ENCODE results near the gene ALPL. TPM values are rescaled to one million over a fixed set of nuclear protein-coding genes. Genes with fewer than 3 reads are reported as not detected.

Gene ALPL
- total RNA-seq, 1 donor from 2014 or later = 6.6 TPM

DNA sequence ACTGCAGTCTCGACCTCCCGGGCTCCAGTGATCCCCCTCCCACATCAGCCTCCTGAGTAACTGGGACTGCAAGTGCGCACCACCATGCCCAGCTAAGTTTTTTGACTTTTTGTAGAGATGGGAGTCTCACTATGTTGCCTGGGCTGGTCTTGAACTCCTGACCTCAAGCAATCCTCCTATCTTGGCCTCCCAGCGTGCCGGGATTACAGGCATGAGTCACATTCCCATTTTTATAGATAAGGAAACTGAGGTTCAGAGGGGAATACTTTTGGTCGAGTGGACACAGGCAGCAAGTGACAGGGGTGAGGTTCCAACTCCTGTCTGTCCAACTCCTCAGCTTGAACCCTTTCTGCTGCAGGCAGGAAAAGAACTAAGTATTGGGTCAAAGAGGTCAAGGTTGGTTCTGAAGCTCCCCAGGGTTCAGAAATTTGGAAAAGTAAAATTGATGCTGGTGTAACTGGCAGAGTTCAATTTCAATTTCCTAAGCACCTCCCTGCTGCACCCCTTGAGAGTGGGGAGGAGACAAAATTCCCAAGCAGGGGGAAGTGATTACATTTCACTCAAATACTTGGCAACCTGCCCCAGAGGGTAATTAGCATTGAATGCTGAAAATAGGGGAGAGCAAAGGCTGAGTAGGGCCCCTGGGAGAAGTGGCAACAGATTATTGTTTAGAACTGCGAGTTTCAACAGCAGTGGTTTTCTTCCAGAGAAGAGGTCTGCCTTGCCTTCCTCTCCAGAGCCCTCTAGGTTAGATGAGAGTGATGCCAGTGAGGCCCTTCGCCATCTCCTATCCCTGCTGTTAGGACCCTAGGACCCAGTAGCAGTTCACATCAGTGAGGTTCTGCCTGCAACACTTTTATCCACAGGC, 17.5 kb upstream of the ALPL start:
- Histone ChIP-seq H3K27ac (no peak overlapping the region), H3K4me1 (no peaks in the 10 kb centered on the region), H3K27me3 (no peaks in the 10 kb centered on the region), H3K4me3 (no peak overlapping the region), H3K9me3 (no peaks in the 10 kb centered on the region), H3K36me3 (no peaks in the 10 kb centered on the region)
- intact Hi-C loops (cut with DNase I) = loop anchor here (5.0 kb wide), 1 partner anchor 531 kb away; no protein-coding TSS in a partner anchor
- TF ChIP-seq POLR2AphosphoS5 (IDR thresholded peaks at IDR 0.05; ENCODE audit: insufficient read depth in 1 of 2, low read depth in 1 of 2) = no peak
- TF ChIP-seq POLR2A (IDR thresholded peaks at IDR 0.05) = no peak
- TF ChIP-seq, protein P1, sequence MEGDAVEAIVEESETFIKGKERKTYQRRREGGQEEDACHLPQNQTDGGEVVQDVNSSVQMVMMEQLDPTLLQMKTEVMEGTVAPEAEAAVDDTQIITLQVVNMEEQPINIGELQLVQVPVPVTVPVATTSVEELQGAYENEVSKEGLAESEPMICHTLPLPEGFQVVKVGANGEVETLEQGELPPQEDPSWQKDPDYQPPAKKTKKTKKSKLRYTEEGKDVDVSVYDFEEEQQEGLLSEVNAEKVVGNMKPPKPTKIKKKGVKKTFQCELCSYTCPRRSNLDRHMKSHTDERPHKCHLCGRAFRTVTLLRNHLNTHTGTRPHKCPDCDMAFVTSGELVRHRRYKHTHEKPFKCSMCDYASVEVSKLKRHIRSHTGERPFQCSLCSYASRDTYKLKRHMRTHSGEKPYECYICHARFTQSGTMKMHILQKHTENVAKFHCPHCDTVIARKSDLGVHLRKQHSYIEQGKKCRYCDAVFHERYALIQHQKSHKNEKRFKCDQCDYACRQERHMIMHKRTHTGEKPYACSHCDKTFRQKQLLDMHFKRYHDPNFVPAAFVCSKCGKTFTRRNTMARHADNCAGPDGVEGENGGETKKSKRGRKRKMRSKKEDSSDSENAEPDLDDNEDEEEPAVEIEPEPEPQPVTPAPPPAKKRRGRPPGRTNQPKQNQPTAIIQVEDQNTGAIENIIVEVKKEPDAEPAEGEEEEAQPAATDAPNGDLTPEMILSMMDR (IDR thresholded peaks at IDR 0.05) = no peak
- no peak for DNase-seq (ENCODE audit: extremely low spot score in 2 of 2)

DNA sequence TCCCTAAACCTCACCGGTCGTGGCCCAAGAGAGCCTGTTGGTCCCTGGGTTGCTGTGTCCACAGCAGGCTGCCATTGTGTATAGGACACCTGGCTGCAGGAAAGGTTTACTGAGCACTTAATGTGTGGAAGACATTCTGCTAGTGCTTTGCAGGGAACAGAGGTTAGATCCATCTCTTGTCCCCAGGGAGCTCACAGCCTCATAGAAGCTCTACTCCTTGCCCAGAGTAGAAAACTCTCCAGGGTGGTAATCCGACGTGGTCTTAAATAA, 16.9 kb upstream of the ALPL start:
- TF ChIP-seq POLR2AphosphoS5 (IDR thresholded peaks at IDR 0.05; ENCODE audit: insufficient read depth in 1 of 2, low read depth in 1 of 2) (no peak), POLR2A (IDR thresholded peaks at IDR 0.05) (no peak)
- TF ChIP-seq, protein P1 (IDR thresholded peaks at IDR 0.05) = no peak
- H3K9me3 ChIP-seq = no peaks in the 10 kb centered on the region
- H3K4me3 ChIP-seq = no peak overlapping the region
- no peak overlapping the region for H3K27ac ChIP-seq
- no peaks in the 10 kb centered on the region for H3K4me1 ChIP-seq
- H3K36me3 ChIP-seq = no peaks in the 10 kb centered on the region
- H3K27me3 ChIP-seq = no peaks in the 10 kb centered on the region
- DNase-seq (ENCODE audit: extremely low spot score in 2 of 2) = no peak
- intact Hi-C loops (cut with DNase I) = loop anchor here (5.0 kb wide), 1 partner anchor 530 kb away; no protein-coding TSS in a partner anchor

- Histone ChIP-seq H3K36me3 (no peaks in the 10 kb centered on the region), H3K9me3 (no peaks in the 10 kb centered on the region), H3K27ac (no peak overlapping the region), H3K27me3 (no peaks in the 10 kb centered on the region), H3K4me1 (no peaks in the 10 kb centered on the region), H3K4me3 (no peak overlapping the region)
- intact Hi-C loops (cut with DNase I) = loop anchor here (5.0 kb wide), 1 partner anchor 528 kb away; no protein-coding TSS in a partner anchor
- TF ChIP-seq POLR2AphosphoS5 (IDR thresholded peaks at IDR 0.05; ENCODE audit: insufficient read depth in 1 of 2, low read depth in 1 of 2) (no peak), POLR2A (IDR thresholded peaks at IDR 0.05) (no peak)
- TF ChIP-seq, protein P1 (IDR thresholded peaks at IDR 0.05) = no peak
- DNase-seq (ENCODE audit: extremely low spot score in 2 of 2) = no peak
Observed at GRCh38 chr1:21494196-21494595, 15.0 kb upstream of the ALPL start.

DNA sequence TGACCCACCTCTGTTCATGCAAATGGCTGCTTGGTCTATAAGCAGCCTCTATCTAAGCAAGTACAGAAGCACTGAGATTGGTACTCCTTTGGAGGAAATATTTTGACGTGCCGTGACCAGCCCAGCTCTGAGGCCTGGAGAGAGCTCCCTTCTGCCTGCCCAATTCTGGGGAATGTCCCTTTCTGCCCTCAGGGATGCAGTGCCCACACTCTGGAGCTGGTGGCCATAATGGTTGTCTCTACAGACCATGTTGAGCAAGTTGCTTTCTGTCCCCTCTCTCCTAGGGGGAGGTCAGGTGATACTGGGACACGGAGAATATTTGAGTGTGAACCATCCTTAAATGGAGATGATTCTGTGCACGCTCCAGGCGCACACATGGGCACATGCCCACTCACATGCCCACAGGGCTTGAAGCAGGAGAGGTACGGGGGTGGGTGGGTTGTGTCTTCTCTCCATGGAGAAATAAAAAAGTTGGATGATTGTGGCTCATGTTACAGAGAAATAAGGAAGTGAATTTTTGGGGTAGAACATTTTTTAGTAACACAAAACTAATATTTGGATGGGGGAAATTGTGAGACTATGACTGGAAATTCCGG, 13.9 kb upstream of the ALPL start:
- Histone ChIP-seq H3K27ac (no peak overlapping the region), H3K36me3 (no peaks in the 10 kb centered on the region), H3K9me3 (no peaks in the 10 kb centered on the region), H3K4me1 (no peaks in the 10 kb centered on the region), H3K4me3 (no peak overlapping the region), H3K27me3 (no peaks in the 10 kb centered on the region)
- DNase-seq (ENCODE audit: extremely low spot score in 2 of 2) = no peak
- intact Hi-C loops (cut with DNase I) = no loop called here
- TF ChIP-seq, protein P1 (IDR thresholded peaks at IDR 0.05) = no peak
- TF ChIP-seq POLR2AphosphoS5 (IDR thresholded peaks at IDR 0.05; ENCODE audit: insufficient read depth in 1 of 2, low read depth in 1 of 2) = no peak
- TF ChIP-seq POLR2A (IDR thresholded peaks at IDR 0.05) = no peak

DNA sequence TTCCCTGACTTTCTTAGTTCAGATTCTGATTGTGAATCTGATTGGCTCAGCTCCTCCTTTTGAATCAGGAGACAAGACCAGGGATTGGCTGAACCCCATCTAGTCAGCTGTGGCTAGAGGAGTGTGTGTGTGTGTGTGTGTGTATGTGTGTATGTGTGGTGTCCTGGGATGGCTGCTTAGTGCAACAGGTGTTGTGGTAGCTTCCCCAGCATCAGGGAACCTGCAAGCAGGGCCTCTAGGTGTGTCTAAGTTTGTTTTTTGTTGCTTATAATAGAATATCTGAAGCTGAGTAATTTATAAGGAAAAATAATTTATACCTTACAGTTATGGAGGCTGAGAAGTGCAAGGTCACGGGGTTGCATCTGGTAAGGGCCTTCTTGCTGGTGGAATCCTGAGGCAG, 13.2 kb upstream of the ALPL start:
- Histone ChIP-seq H3K4me3 (no peak overlapping the region), H3K36me3 (no peaks in the 10 kb centered on the region), H3K27ac (no peak overlapping the region), H3K27me3 (no peaks in the 10 kb centered on the region), H3K4me1 (no peaks in the 10 kb centered on the region), H3K9me3 (no peaks in the 10 kb centered on the region)
- intact Hi-C loops (cut with DNase I) = no loop called here
- TF ChIP-seq POLR2AphosphoS5 (IDR thresholded peaks at IDR 0.05; ENCODE audit: insufficient read depth in 1 of 2, low read depth in 1 of 2) = no peak
- TF ChIP-seq, protein P1 (IDR thresholded peaks at IDR 0.05) = no peak
- no peak for TF ChIP-seq POLR2A (IDR thresholded peaks at IDR 0.05)
- DNase-seq (ENCODE audit: extremely low spot score in 2 of 2) = no peak
